ENCODE data around the gene SEPTIN2. TPM values are rescaled to one million over a fixed set of nuclear protein-coding genes. Genes with fewer than 3 reads are reported as not detected.

Gene SEPTIN2
- total RNA-seq, 2 donors from 2014 or later: 226 to 271 TPM

- Histone ChIP-seq H3K27ac (no peak overlapping the region), H3K9me3 (no peaks in the 10 kb centered on the region), H3K4me1 (no peaks in the 10 kb centered on the region), H3K4me3 (no peak overlapping the region), H3K27me3 (no peaks in the 10 kb centered on the region), H3K36me3 (replicated peaks in 1 of 2; ENCODE audit: insufficient read depth in 1 of 2, low read depth in 2 of 2) (no peaks in the 10 kb centered on the region)
- TF ChIP-seq POLR2A (IDR thresholded peaks at IDR 0.05) (no peak), CTCF (IDR thresholded peaks at IDR 0.05) (no peak)
- WGBS, 2 donors: 51 to 61% methylated on average over 10 of the region's 10 CpGs
- no peak for ATAC-seq
- intact Hi-C loops (cut with DNase I): no loop called here
- DNase-seq: no peak
Observed at GRCh38 chr2:241399941-241400922, 84.5 kb downstream of the SEPTIN2 start.

Other genes with a start within 250 kb of the SEPTIN2 start
- gene MTERF4, start 213.6 kb upstream of the SEPTIN2 start, total RNA-seq: 10 to 100 TPM; 17.1 to 39.2 TPM
- gene PASK, start 166.5 kb upstream of the SEPTIN2 start, total RNA-seq: 10 to 100 TPM in 1 of 2 donors, 1 to 10 TPM in 1; 7.5 to 15.8 TPM
- 10 to 100 TPM; 27.0 to 99.4 TPM for gene PPP1R7, start 165.5 kb upstream of the SEPTIN2 start, total RNA-seq
- gene ANO7, start 127.2 kb upstream of the SEPTIN2 start, total RNA-seq: 1 to 10 TPM in 1 of 2 donors, under 1 TPM in 1; 0.99 to 1.6 TPM
- 100 to 1,000 TPM; 501 to 612 TPM for gene HDLBP, start 253 bp upstream of the SEPTIN2 start, total RNA-seq
- gene FARP2, start 40.4 kb downstream of the SEPTIN2 start, total RNA-seq: 10 to 100 TPM; 30.1 to 44.2 TPM
- gene STK25, start 192.7 kb downstream of the SEPTIN2 start, total RNA-seq: 100 to 1,000 TPM; 129 to 144 TPM
- gene BOK, start 242.8 kb downstream of the SEPTIN2 start, total RNA-seq: 10 to 100 TPM; 33.2 to 62.3 TPM